GM10266 (cell line): ENCODE results near the gene CDC45.

ENCODE experiments used
- DNase-seq: peaks from one replicate; pipeline ENCODE4 v3.0.0; 2012; ENCODE audit errors: extremely low spot score
- CTCF ChIP-seq: IDR thresholded peaks from 2 replicates; pipeline ENCODE4 v1.5.1; 2012; ENCODE audit warnings: mild to moderate bottlenecking, low read depth; ENCODE audit not compliant: control insufficient read depth, insufficient read depth; ENCODE audit errors: missing control alignments

Gene CDC45

GRCh38 chr22:19548964-19549363, 69.2 kb downstream of the CDC45 start:
- no peak for TF ChIP-seq CTCF

GRCh38 chr22:19549428-19549827, 69.7 kb downstream of the CDC45 start:
- DNase-seq: no peak
- no peak for TF ChIP-seq CTCF

More at GRCh38 chr22:19548964-19549363, 69.2 kb downstream of the CDC45 start:
- no peak for DNase-seq

- no peak for TF ChIP-seq CTCF
- DNase-seq: no peak
Observed at GRCh38 chr22:19550382-19550781, 70.7 kb downstream of the CDC45 start.

GRCh38 chr22:19553201-19553600, 73.5 kb downstream of the CDC45 start:
- TF ChIP-seq CTCF: no peak
- DNase-seq: no peak

- DNase-seq: no peak
- no peak for TF ChIP-seq CTCF
Observed at GRCh38 chr22:19554834-19555404, 75.2 kb downstream of the CDC45 start.

GRCh38 chr22:19555651-19556050, 75.9 kb downstream of the CDC45 start:
- no peak for DNase-seq
- TF ChIP-seq CTCF: no peak

GRCh38 chr22:19556963-19557545, 77.3 kb downstream of the CDC45 start:
- no peak for TF ChIP-seq CTCF
- DNase-seq: no peak
